Esophagus muscularis mucosa (tissue), 4 donors: ENCODE measurements around the gene MICU1. TPM values are rescaled to one million over a fixed set of nuclear protein-coding genes. Genes with fewer than 3 reads are reported as not detected.

ENCODE experiments used
- DNase-seq: peaks from one replicate; pipeline ENCODE4 v3.0.0-alpha.2; 2017; ENCODE audit errors: extremely low spot score
- H3K27ac ChIP-seq, 4 donors: fragments of 200-600 bp; sonication (generic); replicated peaks in 1 of 4; 1 replicate in 3 of 4; 2 replicates in 1 of 4; pipeline ENCODE4 v1.5.1; 2016 to 2019; ENCODE audit warnings: mild to moderate bottlenecking in 1 of 4
- H3K27me3 ChIP-seq, 4 donors: fragments of 200-600 bp; sonication (generic); one replicate each; pipeline versions ENCODE4 v1.5.1 to v1.6.0; 2016 to 2019
- H3K36me3 ChIP-seq, 4 donors: fragments of 200-600 bp; sonication (generic); one replicate each; pipeline ENCODE4 v1.5.1; 2016 to 2019
- H3K4me1 ChIP-seq, 4 donors: fragments of 200-600 bp; sonication (generic); one replicate each; pipeline ENCODE4 v1.5.1; 2016 to 2019
- H3K4me3 ChIP-seq, 4 donors: fragments of 200-600 bp; sonication (generic); 1 replicate in 2 of 4; 2 replicates in 2 of 4; pipeline ENCODE4 v1.5.1; 2016 to 2019; ENCODE audit warnings: mild to moderate bottlenecking in 4 of 4, moderate library complexity in 1 of 4
- H3K9me3 ChIP-seq, 4 donors: fragments of 200-600 bp; sonication (generic); 1 replicate in 3 of 4; 2 replicates in 1 of 4; pipeline ENCODE4 v1.5.1; 2016 to 2019
- EP300 ChIP-seq: sonication (generic); formaldehyde crosslinking; IDR thresholded peaks from one replicate; pipeline ENCODE4 v1.6.1; 2017; ENCODE audit warnings: antibody characterized with exemption
- POLR2A ChIP-seq: fragments of 450-650 bp; IDR thresholded peaks from one replicate; pipeline ENCODE4 v1.6.1; 2017; ENCODE audit warnings: antibody characterized with exemption, moderate library complexity, mild to moderate bottlenecking, low read depth
- POLR2AphosphoS5 ChIP-seq, 2 donors: sonication (generic); formaldehyde crosslinking; IDR thresholded peaks; one replicate each; pipeline ENCODE4 v1.6.1; 2017; ENCODE audit warnings: antibody characterized with exemption in 2 of 2
- WGBS: methylation state at CpG from one replicate; pipeline ENCODE4 v1.1.5; 2018; 5-methylcytosine and 5-hydroxymethylcytosine counted together
- intact Hi-C: fragments of 100-400 bp; cut with DNase I; formaldehyde crosslinking; loops from one replicate; pipeline ENCODE4 v1.15.1; 2023
- total RNA-seq, 4 donors: library from RNA; depleted of rRNA; stranded (reverse); fragments of >200 nt; gene quantifications; one replicate each; pipeline versions ENCODE4 v1.1.0 to v1.2.1, GENCODE V29; 2016
- TF ChIP-seq, protein P1 (sequence below), 3 experiments: fragments of 200-600 bp in 2 of 3; fragments of 450-650 bp in 1 of 3; sonication (generic) in 2 of 3; IDR thresholded peaks; one replicate each; pipeline ENCODE4 v1.5.1; 2017 to 2019; ENCODE audit warnings: antibody characterized with exemption in 3 of 3, mild to moderate bottlenecking in 2 of 3, moderate library complexity in 1 of 3

Gene MICU1
- total RNA-seq, 4 donors from 2014 or later, result 31.6 to 39.7 (median 35.0) TPM

DNA sequence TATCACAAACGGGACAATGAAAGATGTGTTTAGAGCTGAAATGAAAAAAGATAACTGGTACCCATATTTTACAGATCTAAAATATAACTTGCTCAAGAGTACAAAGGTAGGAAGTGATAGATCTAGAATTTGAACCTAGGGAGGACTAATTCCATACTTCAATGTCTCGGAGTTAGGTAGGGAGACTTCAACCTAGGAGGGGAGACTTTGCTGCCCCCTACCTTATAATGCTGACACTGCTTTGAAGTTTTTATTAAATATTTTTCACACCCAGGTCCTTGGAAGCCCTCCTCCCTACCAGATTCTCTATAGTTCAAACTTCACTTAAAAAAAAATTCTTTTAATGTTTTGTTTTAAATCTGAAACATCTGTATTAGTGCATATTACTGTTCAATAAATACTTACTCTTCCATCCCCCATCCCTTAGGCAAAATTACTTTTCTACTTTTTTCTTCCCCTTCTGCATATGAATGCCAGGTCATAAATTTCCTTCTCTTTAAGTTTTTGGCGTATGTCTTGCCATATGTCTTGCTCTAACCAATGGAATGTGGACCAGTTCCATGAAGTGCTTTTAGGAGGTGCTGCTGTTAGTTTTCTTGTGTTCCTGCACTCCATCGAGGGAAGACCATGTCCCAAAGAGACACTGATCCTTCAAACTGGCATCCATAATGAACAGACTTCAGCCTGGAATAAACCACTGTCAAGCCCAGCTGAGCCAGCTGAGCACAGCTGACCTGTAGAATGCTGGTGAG is 57.8 kb downstream of the MICU1 start:
- intact Hi-C loops, result no loop called here
- no peak overlapping the region for H3K4me3 ChIP-seq
- no peaks in the 10 kb centered on the region for H3K9me3 ChIP-seq
- H3K27me3 ChIP-seq, result no peaks in the 10 kb centered on the region
- TF ChIP-seq POLR2A (no peak), EP300 (no peak), POLR2AphosphoS5 (IDR thresholded peaks at IDR 0.05) (no peak)
- TF ChIP-seq, protein P1, sequence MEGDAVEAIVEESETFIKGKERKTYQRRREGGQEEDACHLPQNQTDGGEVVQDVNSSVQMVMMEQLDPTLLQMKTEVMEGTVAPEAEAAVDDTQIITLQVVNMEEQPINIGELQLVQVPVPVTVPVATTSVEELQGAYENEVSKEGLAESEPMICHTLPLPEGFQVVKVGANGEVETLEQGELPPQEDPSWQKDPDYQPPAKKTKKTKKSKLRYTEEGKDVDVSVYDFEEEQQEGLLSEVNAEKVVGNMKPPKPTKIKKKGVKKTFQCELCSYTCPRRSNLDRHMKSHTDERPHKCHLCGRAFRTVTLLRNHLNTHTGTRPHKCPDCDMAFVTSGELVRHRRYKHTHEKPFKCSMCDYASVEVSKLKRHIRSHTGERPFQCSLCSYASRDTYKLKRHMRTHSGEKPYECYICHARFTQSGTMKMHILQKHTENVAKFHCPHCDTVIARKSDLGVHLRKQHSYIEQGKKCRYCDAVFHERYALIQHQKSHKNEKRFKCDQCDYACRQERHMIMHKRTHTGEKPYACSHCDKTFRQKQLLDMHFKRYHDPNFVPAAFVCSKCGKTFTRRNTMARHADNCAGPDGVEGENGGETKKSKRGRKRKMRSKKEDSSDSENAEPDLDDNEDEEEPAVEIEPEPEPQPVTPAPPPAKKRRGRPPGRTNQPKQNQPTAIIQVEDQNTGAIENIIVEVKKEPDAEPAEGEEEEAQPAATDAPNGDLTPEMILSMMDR (IDR thresholded peaks at IDR 0.05), result peak; percentile 8 to 31 (median 23)
- peaks cover 0 to 10% (median 2%) of the 10 kb centered on the region in 4 donors for H3K4me1 ChIP-seq
- no peak overlapping the region for H3K27ac ChIP-seq
- 70% methylated on average over 4 of the region's 4 CpGs for WGBS
- no peak for DNase-seq
- H3K36me3 ChIP-seq, result peaks cover 0 to 30% (median 12%) of the 10 kb centered on the region in 4 donors

DNA sequence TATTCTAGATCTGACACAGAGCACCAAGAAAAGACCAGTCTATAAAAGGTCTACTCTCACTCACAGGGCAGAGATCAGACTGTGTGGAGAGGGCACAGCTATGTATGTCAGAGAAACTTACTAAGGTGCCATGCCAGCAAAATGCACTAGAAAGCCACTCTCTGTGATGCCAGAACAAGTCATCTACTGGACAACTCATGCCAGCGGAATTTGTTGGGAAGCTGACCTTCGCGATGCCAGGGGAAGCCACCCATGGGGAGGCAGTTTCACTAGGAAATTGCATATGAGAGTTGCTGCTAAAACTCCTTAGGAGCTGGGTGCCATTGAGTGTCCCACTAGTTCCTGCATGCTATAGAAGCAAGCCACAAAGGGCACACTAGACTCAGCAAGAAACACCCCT is 58.5 kb downstream of the MICU1 start:
- Histone ChIP-seq H3K27ac (no peak overlapping the region), H3K4me1 (peaks cover 0 to 10% (median 2%) of the 10 kb centered on the region in 4 donors)
- intact Hi-C loops, result no loop called here

DNA sequence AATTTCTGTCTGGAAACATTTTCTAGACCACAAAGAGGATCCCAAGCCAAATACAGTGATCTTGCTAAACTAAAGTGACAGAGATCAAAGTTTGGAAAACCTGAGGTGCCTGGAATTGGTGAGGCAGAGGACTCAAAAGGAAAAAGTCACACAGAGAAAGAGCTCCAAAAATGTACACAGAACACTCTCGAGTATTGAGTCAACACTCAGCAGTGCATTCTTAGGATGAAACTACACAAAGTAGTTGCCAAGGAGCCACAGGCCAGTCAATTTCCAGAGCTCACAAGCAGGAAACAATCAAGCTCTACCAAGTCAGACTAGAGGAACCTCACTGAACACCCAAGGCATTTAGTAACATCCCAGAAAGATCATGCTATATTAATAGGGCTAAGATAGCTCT is 61.3 kb downstream of the MICU1 start:
- WGBS, result 67% methylated on average over 1 of the region's 1 CpG
- H3K36me3 ChIP-seq, result peaks cover 6 to 63% (median 40%) of the 10 kb centered on the region in 4 donors
- no peak for DNase-seq
- peaks cover 0 to 4% (median 0%) of the 10 kb centered on the region in 4 donors for H3K4me1 ChIP-seq
- no peak overlapping the region for H3K4me3 ChIP-seq
- TF ChIP-seq, protein P1 (IDR thresholded peaks at IDR 0.05), result no peak
- TF ChIP-seq POLR2A (no peak), EP300 (no peak), POLR2AphosphoS5 (IDR thresholded peaks at IDR 0.05) (no peak)
- H3K9me3 ChIP-seq, result no peaks in the 10 kb centered on the region
- no peaks in the 10 kb centered on the region for H3K27me3 ChIP-seq
- no peak overlapping the region for H3K27ac ChIP-seq
- intact Hi-C loops, result no loop called here

More for the DNA sequence above, 58.5 kb downstream of the MICU1 start:
- Histone ChIP-seq H3K4me3 (no peak overlapping the region), H3K9me3 (no peaks in the 10 kb centered on the region), H3K27me3 (no peaks in the 10 kb centered on the region), H3K36me3 (peaks cover 2 to 36% (median 15%) of the 10 kb centered on the region in 4 donors)
- WGBS, result no CpG with 5 or more reads among the region's 3 CpGs
- DNase-seq, result no peak
- TF ChIP-seq POLR2A (no peak), POLR2AphosphoS5 (IDR thresholded peaks at IDR 0.05) (no peak), EP300 (no peak)
- TF ChIP-seq, protein P1 (IDR thresholded peaks at IDR 0.05), result no peak

DNA sequence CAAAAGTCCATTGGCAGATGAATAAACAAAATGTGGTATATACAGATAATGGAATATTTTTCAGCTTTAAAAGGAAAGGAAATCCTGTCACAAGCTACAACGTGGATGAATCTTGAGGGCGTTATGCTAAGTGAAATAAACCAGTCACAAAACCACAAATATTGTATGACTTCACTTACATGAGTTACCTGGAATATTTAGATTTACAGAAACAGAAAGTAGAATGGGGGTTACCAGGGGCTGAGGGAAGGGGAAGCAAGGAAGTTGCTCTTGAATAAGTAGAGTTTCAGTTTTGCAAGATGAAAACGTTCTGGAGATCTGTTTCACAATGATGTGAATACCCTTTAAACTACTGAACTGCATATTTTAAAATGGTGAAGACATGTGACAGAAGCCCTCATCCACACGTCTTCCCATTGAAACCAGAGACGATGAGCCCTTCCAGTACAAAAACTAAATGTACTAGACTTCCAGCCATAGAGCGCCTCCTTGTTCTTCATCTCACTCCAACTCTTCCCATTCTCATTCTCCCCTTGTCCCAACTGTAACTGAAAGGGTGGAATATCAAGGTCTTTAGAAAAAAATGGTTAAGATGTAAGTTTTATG is 62.4 kb downstream of the MICU1 start:
- TF ChIP-seq, protein P1 (IDR thresholded peaks at IDR 0.05), result no peak
- TF ChIP-seq POLR2A (no peak), POLR2AphosphoS5 (IDR thresholded peaks at IDR 0.05) (no peak), EP300 (no peak)
- whole genome bisulfite sequencing, result 75% methylated on average over 6 of the region's 6 CpGs
- H3K27ac ChIP-seq, result no peak overlapping the region
- H3K36me3 ChIP-seq, result peaks cover 6 to 72% (median 46%) of the 10 kb centered on the region in 4 donors
- H3K27me3 ChIP-seq, result no peaks in the 10 kb centered on the region
- no peak for DNase-seq
- H3K9me3 ChIP-seq, result no peaks in the 10 kb centered on the region
- peaks cover 0 to 4% (median 0%) of the 10 kb centered on the region in 4 donors for H3K4me1 ChIP-seq
- no peak overlapping the region for H3K4me3 ChIP-seq
- intact Hi-C loops, result no loop called here
